Dedifferentiated amniotic fluid mesenchymal stem cell (primary cell): ENCODE measurements around the gene RPS6KA5.
"Not testable (repeated sequence)": the region's sequence is repeated elsewhere in the genome, so short reads cannot be mapped to it uniquely, and the experiment has no call there.

Source experiments
- DNase-seq: peaks from one replicate; pipeline ENCODE4 v3.0.0-alpha.2; 2016; ENCODE audit errors: extremely low spot score

Gene RPS6KA5

DNA sequence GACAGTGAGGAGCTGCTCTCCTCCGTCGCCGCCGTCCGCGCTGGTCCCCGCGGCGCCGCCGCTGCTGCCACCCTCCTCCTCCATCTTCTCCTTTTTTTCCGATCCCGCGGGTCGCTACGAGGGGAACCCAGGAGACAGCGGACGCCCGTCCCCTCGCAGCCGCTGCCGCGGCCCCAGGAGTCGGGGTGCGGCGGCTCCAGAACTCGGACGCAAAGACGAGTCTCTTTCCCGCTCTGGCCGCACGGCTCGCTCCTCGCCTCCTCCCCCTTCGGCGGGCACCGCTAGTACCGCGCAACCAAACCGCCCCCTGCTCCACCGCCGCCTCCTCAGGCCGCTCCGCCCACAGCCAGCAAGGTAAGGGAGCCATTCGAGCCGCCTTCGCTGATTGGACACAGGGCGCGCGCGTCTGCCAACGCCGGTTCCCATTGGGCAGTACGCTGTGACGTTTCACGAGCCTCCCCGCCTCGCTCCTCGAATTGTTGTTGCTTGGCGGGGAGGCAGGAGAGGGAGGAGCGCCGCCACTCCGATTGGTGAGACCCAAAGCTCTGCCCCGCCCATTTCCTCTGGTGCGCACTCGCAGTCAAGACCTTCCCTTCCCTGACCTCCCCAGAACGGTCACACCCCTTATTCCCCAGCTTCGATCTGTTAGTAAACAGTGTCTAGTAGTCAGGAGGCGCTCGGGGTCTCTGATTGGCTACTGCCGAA lies at the start of gene RPS6KA5:
Gene RPS6KA5, minus strand, starts transcription at position 291 of the 705 bp plus-strand sequence. Its CDS starts 207 bp downstream, at position 84.
- peak; percentile 100 for DNase-seq

DNA sequence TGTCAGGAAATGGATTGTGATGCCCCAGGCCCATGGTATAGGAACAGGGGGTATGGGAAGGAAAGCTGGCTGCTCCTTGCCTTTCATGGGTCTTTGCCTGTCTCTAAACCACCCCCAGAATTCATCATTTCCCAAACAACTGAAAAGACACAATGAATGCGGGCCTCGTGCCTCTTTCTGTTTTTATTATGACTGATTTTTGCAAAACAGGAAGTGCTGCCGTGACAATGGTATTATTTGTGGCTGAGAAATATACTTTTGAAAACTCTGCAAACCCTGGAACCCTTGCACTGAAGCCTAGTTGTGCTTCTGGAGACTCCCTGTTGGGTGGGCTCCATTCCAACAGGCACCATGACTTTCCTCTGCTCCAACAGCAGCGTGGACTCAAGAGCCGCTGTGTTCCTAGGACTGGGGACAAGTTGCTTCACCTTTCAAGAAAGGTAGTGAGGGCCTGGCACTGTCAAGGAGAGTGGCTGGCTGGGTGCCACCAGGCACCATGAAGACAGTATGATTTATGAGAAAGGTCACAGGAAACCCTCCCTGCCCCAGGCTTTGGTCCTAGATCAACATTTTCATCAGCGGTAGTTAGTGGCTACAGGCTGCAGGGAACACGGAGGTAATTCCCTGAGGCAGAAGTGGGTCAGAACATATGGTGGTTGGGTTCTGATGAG lies 48.6 kb upstream of the RPS6KA5 start:
- no peak for DNase-seq

DNA sequence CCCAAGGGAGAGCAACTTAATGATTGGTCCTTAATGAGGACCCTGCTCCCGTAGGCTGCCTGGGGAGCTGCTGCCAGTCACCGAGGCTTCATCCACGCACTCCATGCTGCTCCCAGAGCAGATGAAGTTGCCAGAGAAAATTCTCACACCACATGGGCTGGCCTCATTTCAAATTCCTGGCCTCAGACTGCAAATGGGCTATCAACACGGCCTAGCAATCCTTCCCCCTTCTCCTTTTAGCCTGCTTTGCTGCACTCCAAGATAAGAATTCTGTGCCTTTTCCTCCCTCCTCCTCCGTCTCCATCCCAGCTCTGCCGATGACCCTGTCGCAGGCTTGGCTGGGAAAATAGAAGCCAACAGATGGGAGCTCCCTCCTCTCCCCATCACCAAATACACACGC lies 42.7 kb upstream of the RPS6KA5 start:
- no peak for DNase-seq

DNA sequence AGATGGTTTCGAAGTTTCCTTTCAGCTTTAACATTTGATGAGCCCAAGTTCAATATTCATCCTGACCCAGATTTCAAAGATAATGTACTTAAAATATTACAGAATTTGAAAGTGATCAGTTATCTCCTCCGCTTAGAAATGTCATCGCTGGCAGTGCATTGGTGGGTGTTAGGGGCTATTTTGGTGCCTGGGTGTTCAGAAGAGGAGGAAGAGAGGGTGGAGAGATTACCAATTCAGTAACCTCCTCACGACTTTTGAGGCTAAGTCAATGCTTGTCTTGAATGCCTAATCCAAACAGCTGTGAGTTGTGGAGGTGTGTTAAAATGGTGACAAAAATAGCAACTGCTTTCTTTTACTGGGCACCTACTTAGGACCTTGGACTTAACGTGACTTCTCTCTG lies 39.7 kb upstream of the RPS6KA5 start:
- DNase-seq: no peak

- no peak for DNase-seq
Measured at GRCh38 chr14:91098591-91098990, 38.1 kb upstream of the RPS6KA5 start.

- not testable (repeated sequence) for DNase-seq
Measured at GRCh38 chr14:91097657-91098056, 37.2 kb upstream of the RPS6KA5 start.

DNA sequence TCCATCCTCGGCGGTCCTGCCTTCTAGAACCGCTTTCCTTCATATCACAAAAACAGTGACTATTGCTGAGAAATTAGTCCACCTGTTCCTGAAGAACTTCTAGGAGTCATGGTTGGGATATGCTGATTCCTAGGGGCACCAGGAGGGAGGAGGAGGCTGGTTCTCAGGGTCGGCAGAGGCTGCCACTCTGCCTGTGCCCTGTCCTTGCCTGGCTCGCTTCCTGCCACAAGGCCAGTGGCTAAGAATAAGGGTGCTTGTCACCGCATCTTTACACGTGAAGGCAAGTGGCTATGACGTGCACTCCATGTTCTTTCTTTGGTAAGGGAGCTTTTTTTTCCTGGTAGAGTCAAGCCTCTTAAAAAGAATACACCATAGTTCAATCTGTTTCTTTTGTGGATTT lies 34.7 kb upstream of the RPS6KA5 start:
- no peak for DNase-seq

- DNase-seq: no peak
Measured at GRCh38 chr14:91094772-91095171, 34.3 kb upstream of the RPS6KA5 start.

DNA sequence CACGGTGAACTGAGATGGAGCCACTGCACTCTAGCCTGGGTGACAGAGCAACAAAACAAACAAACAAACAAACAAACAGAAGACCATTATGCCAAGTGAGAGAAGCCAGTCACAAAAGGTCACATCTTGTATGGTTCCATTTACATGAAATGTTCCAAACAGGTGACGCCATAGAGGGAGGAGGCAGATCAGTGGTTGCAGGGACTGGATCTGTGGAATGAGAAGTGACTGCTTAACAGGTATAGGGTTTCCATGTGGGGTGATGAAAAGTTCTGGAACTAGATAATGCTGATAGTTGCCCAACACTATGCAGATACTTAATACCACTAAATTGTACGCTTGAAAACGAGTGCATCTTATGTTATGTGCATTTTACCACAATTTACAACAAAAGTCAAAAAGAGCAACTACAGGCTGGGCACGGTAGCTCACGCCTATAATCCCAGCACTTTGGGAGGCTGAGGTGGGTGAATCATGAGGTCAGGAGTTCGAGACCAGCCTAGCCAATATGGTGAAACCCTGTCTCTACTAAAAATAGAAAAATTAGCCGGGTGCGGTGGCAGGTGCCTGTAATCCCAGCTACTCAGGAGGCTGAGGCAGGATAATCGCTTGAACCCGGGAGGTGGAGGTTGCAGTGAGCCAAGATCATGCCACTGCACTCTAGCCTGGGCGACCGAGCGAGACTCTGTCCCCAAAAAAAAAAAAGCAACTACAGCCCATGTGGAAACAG lies 33.5 kb upstream of the RPS6KA5 start:
- not testable (repeated sequence) for DNase-seq

DNA sequence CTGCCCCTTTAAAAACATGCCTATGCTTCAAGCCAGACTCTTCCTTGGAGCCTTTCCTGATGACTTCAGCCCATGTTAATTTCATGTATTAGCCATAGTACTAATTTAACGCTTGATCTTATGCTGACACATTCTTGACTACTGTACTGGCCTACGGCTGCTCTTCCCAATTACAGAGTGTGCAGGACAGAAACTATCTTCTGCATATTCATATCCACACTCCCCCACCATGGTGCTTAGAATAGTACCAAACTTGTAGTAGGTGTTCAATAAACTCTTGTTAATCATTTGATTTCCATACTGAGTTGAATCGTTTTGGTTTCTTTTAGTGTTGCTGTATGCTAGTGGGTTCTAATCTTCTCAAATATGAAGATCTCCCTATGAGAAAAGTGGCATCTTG lies 31.6 kb upstream of the RPS6KA5 start:
- no peak for DNase-seq

- no peak for DNase-seq
Measured at GRCh38 chr14:91090743-91091142, 30.3 kb upstream of the RPS6KA5 start.

- DNase-seq: no peak
Measured at GRCh38 chr14:91089958-91090535, 29.6 kb upstream of the RPS6KA5 start.

GRCh38 chr14:91088585-91089235 lies 28.3 kb upstream of the RPS6KA5 start:
- DNase-seq: no peak

GRCh38 chr14:91087470-91087869 lies 27.0 kb upstream of the RPS6KA5 start:
- DNase-seq: not testable (repeated sequence)

GRCh38 chr14:91084516-91084915 lies 24.1 kb upstream of the RPS6KA5 start:
- DNase-seq: no peak

- DNase-seq: no peak
Measured at GRCh38 chr14:91082282-91082681, 21.8 kb upstream of the RPS6KA5 start.

DNA sequence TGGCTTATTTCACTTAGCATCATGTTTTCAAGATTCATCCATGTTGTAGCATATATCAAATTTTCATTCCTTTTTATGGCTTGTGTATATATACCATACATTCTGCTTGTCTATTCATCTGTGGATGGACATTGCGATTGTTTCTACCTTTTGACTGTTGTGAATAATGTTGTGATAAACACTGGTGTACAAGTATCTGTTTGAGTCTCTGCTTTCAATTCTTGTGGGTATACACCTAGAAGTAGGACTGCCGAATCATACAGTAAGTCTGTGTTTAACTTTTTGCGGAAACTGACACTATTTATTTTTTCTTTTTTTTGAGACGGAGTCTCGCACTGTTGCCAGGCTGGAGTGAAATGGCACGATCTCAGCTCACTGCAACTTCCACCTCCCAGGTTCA lies 19.6 kb upstream of the RPS6KA5 start:
- DNase-seq: no peak

DNA sequence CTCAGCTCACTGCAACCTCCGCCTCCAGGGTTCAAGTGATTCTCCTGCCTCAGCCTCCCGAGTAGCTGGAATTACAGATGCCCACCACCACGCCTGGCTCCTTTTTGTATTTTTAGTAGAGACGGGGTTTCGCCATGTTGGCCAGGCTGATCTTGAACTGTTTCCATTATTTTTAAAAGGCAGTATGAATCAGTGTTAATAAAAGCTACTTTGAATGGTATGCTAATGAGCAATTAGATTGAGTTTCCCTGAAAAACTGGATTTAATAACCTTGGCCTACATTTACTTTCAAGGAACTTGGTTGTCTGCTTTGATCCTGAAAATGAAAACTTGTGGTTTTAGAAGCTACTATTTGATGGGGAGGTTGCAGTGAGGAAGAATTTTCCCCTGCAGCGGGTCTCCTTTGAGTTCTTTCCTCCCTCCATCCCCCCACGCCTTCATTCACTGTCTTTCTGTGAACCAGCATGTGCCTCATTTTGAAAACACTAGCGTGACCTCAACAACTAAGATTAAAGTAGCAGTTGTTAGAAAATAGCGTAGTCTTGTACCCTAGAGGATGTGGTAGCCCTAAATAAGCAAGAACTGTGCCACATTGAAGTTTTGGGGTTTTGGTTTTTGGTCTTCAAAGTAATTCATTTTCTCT lies 17.8 kb upstream of the RPS6KA5 start:
- DNase-seq: no peak

DNA sequence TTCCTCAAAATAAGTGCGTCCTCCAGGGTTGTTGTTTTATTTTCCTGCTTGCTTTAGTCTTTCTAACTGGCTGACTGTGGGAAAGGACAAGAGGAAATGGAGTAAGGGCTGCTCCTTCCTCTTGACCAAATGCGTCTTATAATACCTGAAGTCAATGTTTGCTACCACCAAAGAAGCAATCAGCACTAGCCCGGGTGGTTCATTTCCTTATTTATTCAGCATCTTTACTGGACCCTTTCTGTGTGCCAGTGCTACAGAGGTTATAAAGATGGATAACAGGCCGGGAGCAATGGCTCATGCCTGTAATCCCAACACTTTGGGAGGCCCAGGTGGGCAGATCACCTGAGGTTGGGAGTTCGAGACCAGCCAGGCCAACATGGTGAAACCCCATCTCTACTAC lies 15.1 kb upstream of the RPS6KA5 start:
- no peak for DNase-seq

- no peak for DNase-seq
Measured at GRCh38 chr14:91070572-91070971, 10.1 kb upstream of the RPS6KA5 start.

DNA sequence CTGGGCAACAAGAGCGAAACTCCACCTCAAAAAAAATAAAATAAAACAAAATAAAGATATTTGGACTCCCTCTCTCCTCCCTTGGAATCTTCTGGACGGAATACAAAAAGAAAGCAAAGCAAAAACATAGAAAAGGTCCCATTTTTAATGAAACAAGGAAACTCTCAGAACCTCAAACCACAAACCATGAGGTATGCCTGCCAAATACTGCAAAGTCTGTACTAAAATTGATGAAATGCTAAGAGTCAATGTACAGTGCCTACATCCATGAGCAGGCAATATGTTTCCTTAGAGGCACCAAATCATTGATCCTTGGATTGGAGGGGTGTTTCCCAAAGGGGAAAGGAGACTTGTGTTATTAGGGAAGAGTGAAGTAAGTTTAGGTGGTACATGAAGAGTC lies 8.2 kb upstream of the RPS6KA5 start:
- no peak for DNase-seq
